B cell (primary cell): ENCODE measurements around the gene BCS1L. TPM values are rescaled to one million over a fixed set of nuclear protein-coding genes. Genes with fewer than 3 reads are reported as not detected.
A peak's percentile ranks its signal among the peaks of the same experiment; 100 is the strongest.

Source experiments
- ATAC-seq: fragments of 200-7000 bp; cut with Tn5 transposase; one replicate; pipeline ENCODE4 v1.10.0; 2021; ENCODE audit warnings: low read depth, mild to moderate bottlenecking, moderate number of reproducible peaks, moderate library complexity
- CTCF ChIA-PET: fragments of 350-600 bp; sonication (Branson Sonifier 250); formaldehyde crosslinking; loops from one replicate; lab custom pipeline; 2021; ENCODE audit warnings: antibody characterized with exemption, inconsistent platforms; lab: Charles Lee
- POLR2A ChIA-PET: fragments of 350-600 bp; sonication (Branson Sonifier 250); formaldehyde crosslinking; loops from one replicate; lab custom pipeline; 2021; ENCODE audit warnings: antibody characterized with exemption; lab: Charles Lee
- DNase-seq: peaks from one replicate; pipeline ENCODE4 v3.0.0; 2013
- H2AFZ ChIP-seq: 2 replicates; pipeline ENCODE4 v1.6.1; 2012; ENCODE audit warnings: mild to moderate bottlenecking, low read depth, low read length; ENCODE audit not compliant: insufficient read depth, poor library complexity, severe bottlenecking
- H3K27ac ChIP-seq, 2 donors: 1 replicate in 1 of 2; 2 replicates in 1 of 2; pipeline ENCODE4 v1.5.1; 2012 to 2013; ENCODE audit warnings: low read length in 2 of 2, mild to moderate bottlenecking in 2 of 2, moderate library complexity in 1 of 2
- H3K27me3 ChIP-seq, 4 experiments: fragments of 200-600 bp in 1 of 4; sonication (generic) in 1 of 4; replicated peaks in 1 of 4; 1 replicate in 2 of 4; 2 replicates in 2 of 4; pipeline versions ENCODE4 v1.6.1 to v1.7.0; 2013 to 2016; ENCODE audit warnings: low read length in 3 of 4, mild to moderate bottlenecking in 2 of 4, mixed read lengths in 1 of 4, moderate library complexity in 1 of 4; ENCODE audit not compliant: insufficient read depth in 4 of 4, control insufficient read depth in 3 of 4; ENCODE audit errors: control extremely low read depth in 1 of 4
- H3K36me3 ChIP-seq, 2 experiments: replicated peaks in 1 of 2; 1 replicate in 1 of 2; 2 replicates in 1 of 2; pipeline versions ENCODE4 v1.6.1 to v1.7.1; 2013; ENCODE audit warnings: low read length in 1 of 2; ENCODE audit not compliant: insufficient read depth in 2 of 2, control insufficient read depth in 1 of 2; ENCODE audit errors: control extremely low read depth in 1 of 2, extremely low read depth in 1 of 2
- H3K4me1 ChIP-seq, 2 donors: fragments of 200-600 bp in 1 of 2; sonication (generic) in 1 of 2; 1 replicate in 1 of 2; 2 replicates in 1 of 2; pipeline versions ENCODE4 v1.5.1 to v1.6.1; 2013 to 2017; ENCODE audit warnings: low read length in 2 of 2; ENCODE audit not compliant: control insufficient read depth in 2 of 2, insufficient read depth in 2 of 2
- H3K4me2 ChIP-seq: replicated peaks from 2 replicates; pipeline ENCODE3; 2012; ENCODE audit warnings: mild to moderate bottlenecking, low read depth, low read length; ENCODE audit not compliant: poor library complexity, severe bottlenecking
- H3K4me3 ChIP-seq, 5 experiments: fragments of 200-600 bp in 1 of 5; sonication (generic) in 1 of 5; 1 replicate in 3 of 5; 2 replicates in 2 of 5; pipeline versions ENCODE4 v1.5.1 to v1.7.0; 2011 to 2016; ENCODE audit warnings: low read length in 4 of 5, mild to moderate bottlenecking in 4 of 5, low read depth in 2 of 5, control low read depth in 1 of 5, moderate library complexity in 1 of 5; ENCODE audit not compliant: insufficient read depth in 1 of 5; ENCODE audit errors: control extremely low read depth in 1 of 5, extremely low read depth in 1 of 5
- H3K79me2 ChIP-seq: fragments of 200-600 bp; sonication (generic); one replicate; pipeline ENCODE4 v1.6.0; 2016; ENCODE audit warnings: low read length; ENCODE audit not compliant: control insufficient read depth, insufficient read depth
- H3K9ac ChIP-seq: fragments of 200-600 bp; sonication (generic); 2 replicates; pipeline ENCODE4 v1.6.1; 2017; ENCODE audit warnings: mild to moderate bottlenecking, low read length, moderate library complexity
- H3K9me3 ChIP-seq, 3 donors: one replicate each; pipeline versions ENCODE4 v1.6.1 to v1.7.1; 2013; ENCODE audit warnings: low read length in 2 of 3; ENCODE audit not compliant: control insufficient read depth in 2 of 3, insufficient read depth in 1 of 3; ENCODE audit errors: control extremely low read depth in 1 of 3
- H4K20me1 ChIP-seq: 2 replicates; pipeline ENCODE4 v1.6.0; 2012; ENCODE audit warnings: mild to moderate bottlenecking, low read length; ENCODE audit not compliant: insufficient read depth, control insufficient read depth, poor library complexity, severe bottlenecking
- H3K27ac Mint-ChIP-seq: one replicate; pipeline ENCODE4 v1.8.0; 2021; ENCODE audit warnings: mixed read lengths
- H3K27me3 Mint-ChIP-seq: one replicate; pipeline ENCODE4 v1.8.0; 2021; ENCODE audit warnings: mixed read lengths
- H3K4me1 Mint-ChIP-seq: one replicate; pipeline ENCODE4 v1.8.0; 2021; ENCODE audit warnings: mixed read lengths
- H3K4me3 Mint-ChIP-seq: one replicate; pipeline ENCODE4 v1.8.0; 2021; ENCODE audit warnings: mixed read lengths
- H3K9me3 Mint-ChIP-seq: one replicate; pipeline ENCODE4 v1.8.0; 2022; ENCODE audit warnings: mixed read lengths; ENCODE audit not compliant: insufficient read depth
- EZH2 ChIP-seq: IDR thresholded peaks from 2 replicates; pipeline ENCODE4 v1.6.1; 2012; ENCODE audit warnings: borderline replicate concordance, low read depth, mild to moderate bottlenecking, moderate library complexity, low read length; ENCODE audit not compliant: insufficient read depth, poor library complexity, severe bottlenecking
- WGBS: methylation state at CpG from one replicate; pipeline ENCODE4 v1.1.5; 2013; ENCODE audit warnings: missing lambda C conversion rate; ENCODE audit not compliant: insufficient coverage; 5-methylcytosine and 5-hydroxymethylcytosine counted together
- intact Hi-C: fragments of 100-400 bp; cut with micrococcal nuclease; formaldehyde crosslinking; loops from one replicate; pipeline ENCODE4 v1.10.0; 2022
- polyA plus RNA-seq: library from polyadenylated mRNA; depleted of rRNA; stranded (reverse); fragments of >200 nt; gene quantifications from 2 replicates; pipeline ENCODE4 v1.2.3, GENCODE V29; 2012
- total RNA-seq, 2 donors: library from RNA; stranded (reverse); fragments of 120-200 nt in 1 of 2; gene quantifications; 1 replicate in 1 of 2; 2 replicates in 1 of 2; pipeline versions ENCODE4 v1.2.3 to v1.2.4, GENCODE V29; 2013 to 2022
- TF ChIP-seq, protein P1 (sequence below): fragments of 200-600 bp; IDR thresholded peaks from one replicate; pipeline ENCODE4 v1.8.0; 2022; ENCODE audit warnings: antibody characterized with exemption, mild to moderate bottlenecking

The BCS1L gene
- total and polyA plus RNA-seq, 2 donors (not counting 1 experiment from before 2014, with no cell fraction given) = 56.1 to 104 TPM

- Histone ChIP-seq H3K9ac (no peak overlapping the region), H3K27ac (no peak overlapping the region), H3K4me2 (no peak overlapping the region), H2AFZ (no peak overlapping the region), H4K20me1 (no peaks in the 10 kb centered on the region), H3K36me3 (no peaks in the 10 kb centered on the region), H3K4me1 (peaks cover 0 to 3% of the 10 kb centered on the region in 2 donors), H3K9me3 (no peaks in the 10 kb centered on the region), H3K4me3 (no peak overlapping the region), H3K79me2 (no peaks in the 10 kb centered on the region), H3K27me3 (no peaks in the 10 kb centered on the region)
- POLR2A ChIA-PET = no interaction called here
- 40% methylated on average over 2 of the region's 7 CpGs for WGBS
- Mint-ChIP-seq H3K9me3 (no peaks in the 10 kb centered on the region), H3K27me3 (no peaks in the 10 kb centered on the region), H3K4me1 (peaks cover 4% of the 10 kb centered on the region), H3K4me3 (no peak overlapping the region), H3K27ac (no peak overlapping the region)
- CTCF ChIA-PET = no interaction called here
- intact Hi-C loops = no loop called here
- DNase-seq = no peak
- TF ChIP-seq, protein P1, sequence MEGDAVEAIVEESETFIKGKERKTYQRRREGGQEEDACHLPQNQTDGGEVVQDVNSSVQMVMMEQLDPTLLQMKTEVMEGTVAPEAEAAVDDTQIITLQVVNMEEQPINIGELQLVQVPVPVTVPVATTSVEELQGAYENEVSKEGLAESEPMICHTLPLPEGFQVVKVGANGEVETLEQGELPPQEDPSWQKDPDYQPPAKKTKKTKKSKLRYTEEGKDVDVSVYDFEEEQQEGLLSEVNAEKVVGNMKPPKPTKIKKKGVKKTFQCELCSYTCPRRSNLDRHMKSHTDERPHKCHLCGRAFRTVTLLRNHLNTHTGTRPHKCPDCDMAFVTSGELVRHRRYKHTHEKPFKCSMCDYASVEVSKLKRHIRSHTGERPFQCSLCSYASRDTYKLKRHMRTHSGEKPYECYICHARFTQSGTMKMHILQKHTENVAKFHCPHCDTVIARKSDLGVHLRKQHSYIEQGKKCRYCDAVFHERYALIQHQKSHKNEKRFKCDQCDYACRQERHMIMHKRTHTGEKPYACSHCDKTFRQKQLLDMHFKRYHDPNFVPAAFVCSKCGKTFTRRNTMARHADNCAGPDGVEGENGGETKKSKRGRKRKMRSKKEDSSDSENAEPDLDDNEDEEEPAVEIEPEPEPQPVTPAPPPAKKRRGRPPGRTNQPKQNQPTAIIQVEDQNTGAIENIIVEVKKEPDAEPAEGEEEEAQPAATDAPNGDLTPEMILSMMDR = no peak
- TF ChIP-seq EZH2 = no peak
- ATAC-seq = no peak
These were observed 38.5 kb upstream of the BCS1L start for GRCh38 chr2:218621007-218621406.

DNA sequence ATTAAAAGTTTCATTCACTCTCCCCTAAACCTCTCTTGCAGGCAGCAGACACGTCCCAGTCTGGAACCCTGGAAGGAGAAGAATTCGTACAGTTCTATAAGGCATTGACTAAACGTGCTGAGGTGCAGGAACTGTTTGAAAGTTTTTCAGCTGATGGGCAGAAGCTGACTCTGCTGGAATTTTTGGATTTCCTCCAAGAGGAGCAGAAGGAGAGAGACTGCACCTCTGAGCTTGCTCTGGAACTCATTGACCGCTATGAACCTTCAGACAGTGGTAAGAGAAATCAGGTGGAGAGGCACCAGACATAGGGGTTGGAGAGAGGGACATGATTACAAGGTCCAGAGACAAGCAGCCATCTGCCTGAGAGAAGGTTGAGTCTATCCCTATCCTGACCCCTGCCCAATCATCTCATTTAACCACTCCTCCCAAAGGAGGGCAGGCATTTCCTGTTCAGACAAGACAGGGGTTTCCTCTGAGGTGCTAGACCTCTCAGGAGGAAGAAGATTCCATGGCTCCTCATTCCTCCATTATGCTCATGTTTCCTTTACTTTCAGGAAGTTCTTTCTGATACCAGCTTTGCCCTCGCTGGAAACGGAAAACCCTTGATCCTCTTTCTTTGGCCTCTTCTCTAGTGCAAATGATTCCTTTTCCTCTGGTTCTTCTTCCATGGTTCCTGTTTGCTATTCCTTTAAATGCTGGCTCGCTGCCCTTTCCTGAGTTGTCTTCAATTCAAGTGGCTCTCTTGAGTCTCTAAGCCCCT is 36.7 kb upstream of the BCS1L start:
- H3K4me3 Mint-ChIP-seq = no peak overlapping the region
- peaks cover 0 to 3% of the 10 kb centered on the region in 2 donors for H3K4me1 ChIP-seq
- H3K4me3 ChIP-seq = no peak overlapping the region
- H4K20me1 ChIP-seq = no peaks in the 10 kb centered on the region
- ATAC-seq (no peak), DNase-seq (no peak)
- H3K9me3 ChIP-seq = no peaks in the 10 kb centered on the region
- intact Hi-C loops = no loop called here
- H3K36me3 ChIP-seq = no peaks in the 10 kb centered on the region
- no peak for TF ChIP-seq EZH2
- TF ChIP-seq, protein P1 = no peak
- ChIA-PET POLR2A (no interaction called here), CTCF (no interaction called here)
- peaks cover 4% of the 10 kb centered on the region for H3K4me1 Mint-ChIP-seq
- no peak overlapping the region for H3K27ac ChIP-seq
- peak overlapping the region; percentile 42 for H2AFZ ChIP-seq
- H3K27me3 ChIP-seq = no peaks in the 10 kb centered on the region
- no peak overlapping the region for H3K9ac ChIP-seq
- no peak overlapping the region for H3K27ac Mint-ChIP-seq
- H3K27me3 Mint-ChIP-seq = no peaks in the 10 kb centered on the region
- no peaks in the 10 kb centered on the region for H3K9me3 Mint-ChIP-seq
- no peak overlapping the region for H3K4me2 ChIP-seq
- no peaks in the 10 kb centered on the region for H3K79me2 ChIP-seq
- WGBS = 63% methylated on average over 4 of the region's 7 CpGs
